MCF 10A (cell line): ENCODE data around the gene ADGRA3. TPM values are rescaled to one million over a fixed set of nuclear protein-coding genes. Genes with fewer than 3 reads are reported as not detected.

Experiments used
- BruUV-seq: library from RNA; stranded (reverse); fragments of 400-500 nt; replicated peaks from 2 replicates; lab custom pipeline; 2021; lab: Mats Ljungman, UMichigan
- CTCF ChIA-PET: fragments of 300-600 bp; sonication (Branson Sonifier 250); formaldehyde crosslinking; extraction: SDS; loops from one replicate; lab custom pipeline; 2021; ENCODE audit warnings: antibody characterized with exemption, inconsistent platforms; lab: Yijun Ruan, JAX
- POLR2A ChIA-PET: fragments of 300-600, 350-650 bp; sonication (Branson Sonifier 250); formaldehyde crosslinking; extraction: SDS; loops from one replicate; lab custom pipeline; 2020; ENCODE audit warnings: antibody characterized with exemption, inconsistent platforms; lab: Yijun Ruan, JAX
- DNase-seq: peaks from one replicate; pipeline ENCODE4 v3.0.0-alpha.2; 2018; ENCODE audit not compliant: unreplicated experiment
- H3K27ac Mint-ChIP-seq: one replicate; pipeline ENCODE4 v1.8.0; 2022; ENCODE audit warnings: mild to moderate bottlenecking, low read depth, mixed read lengths; ENCODE audit not compliant: unreplicated experiment
- H3K27me3 Mint-ChIP-seq: one replicate; pipeline ENCODE4 v1.8.0; 2022; ENCODE audit warnings: mixed read lengths; ENCODE audit not compliant: insufficient read depth, unreplicated experiment
- H3K36me3 Mint-ChIP-seq: one replicate; pipeline ENCODE4 v1.8.0; 2022; ENCODE audit warnings: mild to moderate bottlenecking, moderate library complexity, mixed read lengths; ENCODE audit not compliant: insufficient read depth, unreplicated experiment
- H3K4me1 Mint-ChIP-seq: one replicate; pipeline ENCODE4 v1.8.0; 2022; ENCODE audit warnings: mixed read lengths; ENCODE audit not compliant: insufficient read depth, unreplicated experiment
- H3K4me3 Mint-ChIP-seq: one replicate; pipeline ENCODE4 v1.8.0; 2022; ENCODE audit warnings: mild to moderate bottlenecking, moderate library complexity, mixed read lengths; ENCODE audit not compliant: unreplicated experiment
- H3K9me3 Mint-ChIP-seq: one replicate; pipeline ENCODE4 v1.8.0; 2022; ENCODE audit warnings: mixed read lengths; ENCODE audit not compliant: unreplicated experiment
- intact Hi-C: fragments of 100-400 bp; cut with micrococcal nuclease; formaldehyde crosslinking; loops from 2 replicates; pipeline ENCODE4 v1.14.1; 2022
- total RNA-seq: library from RNA; stranded (reverse); gene quantifications from 2 replicates; pipeline ENCODE4 v1.2.3, GENCODE V29; 2022
- TF ChIP-seq, protein P1 (sequence below): fragments of 200-600 bp; IDR thresholded peaks from one replicate; pipeline ENCODE4 v1.8.0; 2022; ENCODE audit warnings: antibody characterized with exemption, mild to moderate bottlenecking; ENCODE audit not compliant: unreplicated experiment

The ADGRA3 gene
- total RNA-seq, 1 experiment from 2014 or later = 25.2 TPM

DNA sequence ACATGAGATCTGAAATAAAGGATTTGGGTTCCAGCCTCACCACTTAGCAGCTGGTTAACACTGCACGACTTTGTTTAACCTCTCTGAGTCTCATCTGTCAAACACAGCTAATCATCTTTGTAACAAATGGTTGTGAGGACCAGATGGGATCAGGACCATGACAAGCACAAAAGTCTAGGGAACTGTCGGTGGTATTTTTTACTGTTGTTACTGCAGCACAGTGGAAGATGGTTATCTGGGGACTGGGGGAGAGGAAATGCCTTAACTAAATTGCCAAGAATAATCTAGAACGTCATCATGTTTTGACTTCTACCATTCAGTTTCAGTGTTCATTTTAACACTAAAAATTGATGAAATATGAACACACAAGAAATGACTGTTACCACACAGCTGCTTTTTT is 99.5 kb downstream of the ADGRA3 start:
- ChIA-PET POLR2A (no interaction called here), CTCF (interaction anchor here (0.6 to 1.2 kb wide), 2 partner anchors 19 to 272 kb away, joined by 3 to 5 read pairs; no protein-coding TSS in a partner anchor)
- Mint-ChIP-seq H3K4me1 (no peaks in the 10 kb centered on the region), H3K27ac (no peak overlapping the region), H3K4me3 (no peak overlapping the region), H3K36me3 (peaks cover 49% of the 10 kb centered on the region), H3K9me3 (no peaks in the 10 kb centered on the region), H3K27me3 (no peaks in the 10 kb centered on the region)
- DNase-seq = no peak
- no TSS peak for BruUV-seq
- TF ChIP-seq, protein P1, sequence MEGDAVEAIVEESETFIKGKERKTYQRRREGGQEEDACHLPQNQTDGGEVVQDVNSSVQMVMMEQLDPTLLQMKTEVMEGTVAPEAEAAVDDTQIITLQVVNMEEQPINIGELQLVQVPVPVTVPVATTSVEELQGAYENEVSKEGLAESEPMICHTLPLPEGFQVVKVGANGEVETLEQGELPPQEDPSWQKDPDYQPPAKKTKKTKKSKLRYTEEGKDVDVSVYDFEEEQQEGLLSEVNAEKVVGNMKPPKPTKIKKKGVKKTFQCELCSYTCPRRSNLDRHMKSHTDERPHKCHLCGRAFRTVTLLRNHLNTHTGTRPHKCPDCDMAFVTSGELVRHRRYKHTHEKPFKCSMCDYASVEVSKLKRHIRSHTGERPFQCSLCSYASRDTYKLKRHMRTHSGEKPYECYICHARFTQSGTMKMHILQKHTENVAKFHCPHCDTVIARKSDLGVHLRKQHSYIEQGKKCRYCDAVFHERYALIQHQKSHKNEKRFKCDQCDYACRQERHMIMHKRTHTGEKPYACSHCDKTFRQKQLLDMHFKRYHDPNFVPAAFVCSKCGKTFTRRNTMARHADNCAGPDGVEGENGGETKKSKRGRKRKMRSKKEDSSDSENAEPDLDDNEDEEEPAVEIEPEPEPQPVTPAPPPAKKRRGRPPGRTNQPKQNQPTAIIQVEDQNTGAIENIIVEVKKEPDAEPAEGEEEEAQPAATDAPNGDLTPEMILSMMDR = no peak
- intact Hi-C loops = no loop called here

DNA sequence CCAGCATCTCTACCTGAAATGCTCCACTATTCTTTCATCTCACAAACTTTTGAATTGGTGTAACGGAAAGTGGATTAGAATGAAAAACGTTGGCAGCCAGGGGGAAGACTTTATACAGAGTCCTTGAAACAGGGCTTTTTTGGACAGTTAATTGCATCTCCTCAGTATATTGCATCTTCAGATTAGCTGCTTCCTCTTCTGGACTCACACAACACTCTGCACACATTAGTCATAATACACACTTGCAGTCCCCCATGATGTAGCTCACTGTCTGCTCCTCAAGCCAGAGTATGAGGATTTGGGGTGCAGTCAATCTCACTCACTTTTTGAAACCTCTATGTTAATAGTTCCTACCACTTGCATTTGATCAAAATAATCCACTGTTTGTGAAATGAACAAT is 101.0 kb downstream of the ADGRA3 start:
- Mint-ChIP-seq H3K27ac (no peak overlapping the region), H3K9me3 (no peaks in the 10 kb centered on the region), H3K27me3 (no peaks in the 10 kb centered on the region), H3K36me3 (peaks cover 33% of the 10 kb centered on the region), H3K4me1 (no peaks in the 10 kb centered on the region), H3K4me3 (no peak overlapping the region)
- DNase-seq = no peak
- no TSS peak for BruUV-seq
- TF ChIP-seq, protein P1 = no peak
- ChIA-PET CTCF (interaction anchor here (1.1 kb wide), 1 partner anchor 192 kb away, joined by 6 read pairs; no protein-coding TSS in a partner anchor), POLR2A (interaction anchor here (1.5 kb wide), 1 partner anchor 278 kb away, joined by 3 read pairs; the partner anchor contains the start of gene GBA3)
- intact Hi-C loops = loop anchor here (5.0 kb wide), 1 partner anchor 102 kb away; the partner anchor contains the start of gene ADGRA3

DNA sequence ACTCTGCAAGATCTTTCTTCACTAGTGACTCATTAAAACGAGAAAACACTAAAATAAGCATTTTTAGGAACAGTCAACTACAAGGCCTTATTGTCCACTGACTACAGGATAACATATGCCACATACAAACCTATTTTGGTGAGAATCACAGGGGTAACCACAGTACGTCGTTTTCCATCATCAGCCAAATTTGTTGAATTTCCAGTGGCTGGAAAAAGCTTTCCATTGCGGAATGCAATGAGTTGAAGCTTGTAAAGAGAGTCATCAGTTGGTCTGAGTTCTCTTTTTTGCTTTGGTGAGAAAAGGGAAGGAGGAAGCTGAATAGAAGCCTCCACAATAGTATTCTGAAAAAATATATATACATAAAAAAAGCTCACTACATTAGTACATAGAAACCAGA is 102.4 kb downstream of the ADGRA3 start:
- Mint-ChIP-seq H3K36me3 (peaks cover 24% of the 10 kb centered on the region), H3K4me1 (no peaks in the 10 kb centered on the region), H3K9me3 (no peaks in the 10 kb centered on the region), H3K27ac (no peak overlapping the region), H3K27me3 (no peaks in the 10 kb centered on the region), H3K4me3 (no peak overlapping the region)
- intact Hi-C loops = loop anchor here (5.0 kb wide), 1 partner anchor 104 kb away; the partner anchor contains the start of gene ADGRA3
- ChIA-PET POLR2A (no interaction called here), CTCF (interaction anchor here (0.6 to 1.7 kb wide), 2 partner anchors 194 to 1969 kb away, joined by 3 to 9 read pairs; no protein-coding TSS in a partner anchor)
- DNase-seq = no peak
- no TSS peak for BruUV-seq
- TF ChIP-seq, protein P1 = no peak

DNA sequence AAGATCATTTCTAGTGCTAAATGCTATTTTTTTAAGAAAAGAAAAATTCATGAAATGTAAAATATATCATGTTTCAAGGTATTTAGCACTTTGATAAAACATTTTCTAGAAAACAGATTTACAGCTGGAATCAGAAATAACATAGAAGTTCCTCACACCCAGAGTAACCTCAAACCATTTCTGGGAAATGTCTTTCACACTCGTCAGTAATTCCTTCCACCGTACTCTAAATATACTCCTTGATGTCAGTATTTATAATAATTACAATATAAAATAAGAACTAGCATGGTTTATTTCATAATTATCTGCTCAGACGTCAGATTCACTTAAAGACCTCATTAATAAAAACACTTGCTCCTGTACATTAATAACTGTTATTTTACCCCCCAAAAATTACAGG is 103.9 kb downstream of the ADGRA3 start:
- no peak for DNase-seq
- no peaks in the 10 kb centered on the region for H3K27me3 Mint-ChIP-seq
- H3K27ac Mint-ChIP-seq = no peak overlapping the region
- no peaks in the 10 kb centered on the region for H3K9me3 Mint-ChIP-seq
- ChIA-PET POLR2A (interaction anchor here (0.7 kb wide), 1 partner anchor 1649 kb away, joined by 5 read pairs; no protein-coding TSS in a partner anchor), CTCF (interaction anchor here (4.6 kb wide), 1 partner anchor 280 kb away, joined by 57 read pairs; the partner anchor contains the start of gene GBA3)
- no peak overlapping the region for H3K4me3 Mint-ChIP-seq
- H3K4me1 Mint-ChIP-seq = no peaks in the 10 kb centered on the region
- intact Hi-C loops = loop anchor here (5.0 kb wide), 1 partner anchor 105 kb away; the partner anchor contains the start of gene ADGRA3
- no TSS peak for BruUV-seq
- peaks cover 13% of the 10 kb centered on the region for H3K36me3 Mint-ChIP-seq
- TF ChIP-seq, protein P1 = no peak
